IMR-90 (cell line): ENCODE measurements around the gene OPCML. TPM values are rescaled to one million over a fixed set of nuclear protein-coding genes. Genes with fewer than 3 reads are reported as not detected.

Experiments
- ATAC-seq: fragments of 200-7000 bp; cut with Tn5 transposase; 2 replicates; pipeline ENCODE4 v1.9.1; 2020; ENCODE audit warnings: low read depth, mild to moderate bottlenecking, moderate library complexity
- BruUV-seq: library from RNA; stranded (reverse); fragments of 400-500 nt; replicated peaks from 2 replicates; lab custom pipeline; 2021; lab: Mats Ljungman, UMichigan
- CTCF ChIA-PET: fragments of 300-600 bp; formaldehyde crosslinking; extraction: SDS; loops from one replicate; lab custom pipeline; 2021; ENCODE audit warnings: antibody characterized with exemption; lab: Yijun Ruan, JAX
- POLR2A ChIA-PET: fragments of 300-600 bp; sonication (Branson Sonifier 250); formaldehyde crosslinking; loops from one replicate; lab custom pipeline; 2022; ENCODE audit warnings: antibody characterized with exemption; ENCODE audit not compliant: unreplicated experiment; lab: Charles Lee
- DNase-seq: peaks from one replicate; pipeline ENCODE4 v3.0.0; 2013
- H2AFZ ChIP-seq: replicated peaks from 2 replicates; pipeline ENCODE3; 2013; ENCODE audit warnings: low read length, mild to moderate bottlenecking; ENCODE audit not compliant: poor library complexity
- H2AK5ac ChIP-seq: 2 replicates; pipeline ENCODE4 v1.6.1; 2013; ENCODE audit warnings: low read depth, low read length, inconsistent platforms
- H2AK9ac ChIP-seq: replicated peaks from 2 replicates; pipeline ENCODE3; 2013; ENCODE audit warnings: mild to moderate bottlenecking, low read depth, low read length, moderate library complexity; ENCODE audit not compliant: poor library complexity
- H2BK120ac ChIP-seq: 2 replicates; pipeline ENCODE4 v1.6.1; 2013; ENCODE audit warnings: low read depth, low read length, inconsistent platforms
- H2BK15ac ChIP-seq: 3 replicates; pipeline ENCODE4 v1.6.1; 2013; ENCODE audit warnings: low read depth, low read length, inconsistent platforms
- H2BK20ac ChIP-seq: 2 replicates; pipeline ENCODE4 v1.6.1; 2013; ENCODE audit warnings: low read depth, mild to moderate bottlenecking, inconsistent platforms, low read length, moderate library complexity
- H2BK5ac ChIP-seq: 2 replicates; pipeline ENCODE4 v1.6.1; 2013; ENCODE audit warnings: mild to moderate bottlenecking, low read depth, low read length, inconsistent platforms; ENCODE audit not compliant: poor library complexity, severe bottlenecking
- H3K14ac ChIP-seq: replicated peaks from 2 replicates; pipeline ENCODE4 v1.6.1; 2013; ENCODE audit warnings: low read depth, low read length, inconsistent platforms
- H3K18ac ChIP-seq: 2 replicates; pipeline ENCODE4 v1.6.1; 2013; ENCODE audit warnings: low read depth, low read length, control low read depth
- H3K23ac ChIP-seq: 2 replicates; pipeline ENCODE4 v1.6.1; 2013; ENCODE audit warnings: low read depth, low read length, inconsistent platforms
- H3K27ac ChIP-seq: 2 replicates; pipeline ENCODE4 v1.5.1; 2013; ENCODE audit warnings: mild to moderate bottlenecking, control low read depth, low read length; ENCODE audit not compliant: insufficient read depth
- H3K27me3 ChIP-seq: 2 replicates; pipeline ENCODE4 v1.6.1; 2013; ENCODE audit warnings: low read length; ENCODE audit not compliant: control insufficient read depth, insufficient read depth
- H3K36me3 ChIP-seq: 2 replicates; pipeline ENCODE4 v1.6.1; 2013; ENCODE audit warnings: low read length, mixed read lengths; ENCODE audit not compliant: control insufficient read depth, insufficient read depth
- H3K4ac ChIP-seq: 2 replicates; pipeline ENCODE4 v1.6.1; 2013; ENCODE audit warnings: low read depth, low read length, inconsistent platforms
- H3K4me1 ChIP-seq: 2 replicates; pipeline ENCODE4 v1.6.1; 2013; ENCODE audit warnings: low read length, mixed read lengths; ENCODE audit not compliant: control insufficient read depth, insufficient read depth
- H3K4me2 ChIP-seq: 2 replicates; pipeline ENCODE4 v1.6.1; 2013; ENCODE audit warnings: low read depth, mild to moderate bottlenecking, control low read depth, low read length, moderate library complexity
- H3K4me3 ChIP-seq: 2 replicates; pipeline ENCODE4 v1.5.1; 2013; ENCODE audit warnings: low read depth, mild to moderate bottlenecking, control low read depth, low read length, moderate library complexity; ENCODE audit not compliant: insufficient read depth
- H3K56ac ChIP-seq: 2 replicates; pipeline ENCODE4 v1.6.1; 2013; ENCODE audit warnings: low read length, inconsistent platforms; ENCODE audit not compliant: insufficient read depth; ENCODE audit errors: extremely low read depth
- H3K79me1 ChIP-seq, 2 experiments: 2 replicates each; pipeline ENCODE4 v1.6.1; 2013; ENCODE audit warnings: low read length in 2 of 2, inconsistent platforms in 1 of 2, low read depth in 1 of 2
- H3K9ac ChIP-seq: 2 replicates; pipeline ENCODE4 v1.6.1; 2013; ENCODE audit warnings: low read depth, low read length, control low read depth
- H3K9me1 ChIP-seq: 2 replicates; pipeline ENCODE4 v1.6.1; 2013; ENCODE audit warnings: low read length, inconsistent platforms; ENCODE audit not compliant: insufficient read depth
- H3K9me3 ChIP-seq: 2 replicates; pipeline ENCODE4 v1.6.1; 2013; ENCODE audit warnings: low read length; ENCODE audit not compliant: control insufficient read depth, insufficient read depth
- H4K20me1 ChIP-seq: 2 replicates; pipeline ENCODE4 v1.6.1; 2013; ENCODE audit warnings: low read length, inconsistent platforms; ENCODE audit not compliant: insufficient read depth
- H4K5ac ChIP-seq: 2 replicates; pipeline ENCODE4 v1.6.1; 2013; ENCODE audit warnings: mild to moderate bottlenecking, low read depth, low read length, control low read depth
- H4K8ac ChIP-seq, 2 experiments: 2 replicates each; pipeline ENCODE4 v1.6.1; 2013; ENCODE audit warnings: low read depth in 2 of 2, low read length in 2 of 2, control low read depth in 1 of 2, inconsistent platforms in 1 of 2
- H4K91ac ChIP-seq: 2 replicates; pipeline ENCODE4 v1.6.1; 2013; ENCODE audit warnings: low read depth, low read length, inconsistent platforms; ENCODE audit not compliant: insufficient read depth
- BHLHE40 ChIP-seq: fragments of 150-350 bp; IDR thresholded peaks from 2 replicates; pipeline ENCODE4 v1.6.1; 2016; ENCODE audit warnings: mild to moderate bottlenecking, low read depth, low read length
- CEBPB ChIP-seq: IDR thresholded peaks from 2 replicates; pipeline ENCODE4 v1.6.1; 2012; ENCODE audit warnings: low read depth, low read length, improper control_type of control experiment
- CHD1 ChIP-seq: IDR thresholded peaks from 2 replicates; pipeline ENCODE4 v1.6.1; 2012; ENCODE audit warnings: low read depth, low read length, improper control_type of control experiment
- CTCF ChIP-seq: conservative IDR thresholded peaks from 2 replicates; pipeline ENCODE4 v1.5.1; 2012; ENCODE audit warnings: mild to moderate bottlenecking, low read depth, low read length, improper control_type of control experiment
- ELK1 ChIP-seq: fragments of 150-350 bp; IDR thresholded peaks from 2 replicates; pipeline ENCODE4 v1.6.1; 2016; ENCODE audit warnings: low read depth, mild to moderate bottlenecking, low read length, moderate library complexity, borderline replicate concordance
- FOS ChIP-seq: fragments of 150-350 bp; IDR thresholded peaks from 2 replicates; pipeline ENCODE4 v1.6.1; 2016; ENCODE audit warnings: low read depth, low read length
- MAFK ChIP-seq: IDR thresholded peaks from 2 replicates; pipeline ENCODE4 v1.6.1; 2012; ENCODE audit warnings: low read depth, low read length, improper control_type of control experiment
- MAZ ChIP-seq: IDR thresholded peaks from 2 replicates; pipeline ENCODE4 v1.6.1; 2012; ENCODE audit warnings: low read depth, mild to moderate bottlenecking, low read length, improper control_type of control experiment, moderate library complexity, borderline replicate concordance
- MXI1 ChIP-seq: IDR thresholded peaks from 2 replicates; pipeline ENCODE4 v1.6.1; 2012; ENCODE audit warnings: low read depth, mild to moderate bottlenecking, low read length, moderate library complexity, borderline replicate concordance
- NFE2L2 ChIP-seq: fragments of 150-350 bp; IDR thresholded peaks from 2 replicates; pipeline ENCODE4 v1.6.1; 2016; ENCODE audit warnings: low read depth, mild to moderate bottlenecking, low read length
- POLR2A ChIP-seq: IDR thresholded peaks from 2 replicates; pipeline ENCODE4 v1.6.1; 2012; ENCODE audit warnings: mild to moderate bottlenecking, low read depth, low read length
- RAD21 ChIP-seq: IDR thresholded peaks from 2 replicates; pipeline ENCODE4 v1.6.1; 2012; ENCODE audit warnings: low read length, improper control_type of control experiment
- RCOR1 ChIP-seq: IDR thresholded peaks from 2 replicates; pipeline ENCODE4 v1.6.1; 2012; ENCODE audit warnings: mild to moderate bottlenecking, low read length, improper control_type of control experiment; ENCODE audit not compliant: insufficient replicate concordance
- RFX5 ChIP-seq: IDR thresholded peaks from 2 replicates; pipeline ENCODE4 v1.8.0; 2012; ENCODE audit warnings: low read depth, mild to moderate bottlenecking, low read length, moderate library complexity
- SMC3 ChIP-seq: fragments of 150-350 bp; IDR thresholded peaks from 2 replicates; pipeline ENCODE4 v1.6.1; 2016; ENCODE audit warnings: low read depth, mild to moderate bottlenecking, antibody characterized with exemption, low read length, moderate library complexity
- USF2 ChIP-seq: fragments of 150-350 bp; IDR thresholded peaks from 2 replicates; pipeline ENCODE4 v1.6.1; 2017; ENCODE audit warnings: mild to moderate bottlenecking, antibody characterized with exemption, low read length, low read depth
- WGBS, 2 experiments: methylation state at CpG; one replicate each; pipeline versions ENCODE4 v1.1.5 to v1.1.7; 2013; ENCODE audit warnings: missing lambda C conversion rate in 2 of 2; ENCODE audit not compliant: insufficient read length in 1 of 2; ENCODE audit errors: extremely low coverage in 2 of 2; 5-methylcytosine and 5-hydroxymethylcytosine counted together
- dilution Hi-C: fragments of 300-500 bp; cut with HindIII; formaldehyde crosslinking; loops from one replicate; pipeline ENCODE4 v1.14.3; 2018; ENCODE audit warnings: low sequenced_read_pairs; ENCODE audit not compliant: unreplicated experiment
- in situ Hi-C: fragments of 300-500 bp; cut with MboI; formaldehyde crosslinking; loops from 3 replicates; pipeline ENCODE4 v1.14.3; 2019; ENCODE audit warnings: low sequenced_read_pairs, inconsistent platforms, mixed read lengths
- intact Hi-C: fragments of 100-400 bp; cut with micrococcal nuclease; formaldehyde crosslinking; loops from 2 replicates; pipeline ENCODE4 v1.10.0; 2022
- polyA plus RNA-seq, 3 experiments: library from polyadenylated mRNA; depleted of rRNA; stranded (reverse); fragments of >200 nt; gene quantifications; 2 replicates each; pipeline ENCODE4 v1.2.3, GENCODE V29; 2012; ENCODE audit warnings: low replicate concordance in 1 of 3
- total RNA-seq: library from RNA; depleted of rRNA; stranded (reverse); fragments of >200 nt; gene quantifications from 2 replicates; pipeline ENCODE4 v1.2.3, GENCODE V29; 2012

The OPCML gene
- total and polyA plus RNA-seq, 2 of the 4 experiments (the other 2 are of a cell fraction): under 0.01 to 2.6 TPM

GRCh38 chr11:133026952-133027351 is 505.3 kb downstream of the OPCML start:
- DNase-seq (no peak), ATAC-seq (no peak)
- no peak overlapping the region for H3K4me3 ChIP-seq
- no peak overlapping the region for H2BK15ac ChIP-seq
- CTCF ChIA-PET: no interaction called here
- H4K91ac ChIP-seq: no peak overlapping the region
- H3K4me2 ChIP-seq: no peak overlapping the region
- in situ Hi-C loops: no loop called here
- no peak overlapping the region for H2BK20ac ChIP-seq
- H4K5ac ChIP-seq: no peak overlapping the region
- WGBS, 2 experiments: no CpG with 5 or more reads among the region's 1 CpG
- no peak overlapping the region for H2BK120ac ChIP-seq
- POLR2A ChIA-PET: no interaction called here
- H3K9ac ChIP-seq: no peak overlapping the region
- no peak overlapping the region for H3K27ac ChIP-seq
- no peaks in the 10 kb centered on the region for H3K4me1 ChIP-seq
- H2AK9ac ChIP-seq: no peak overlapping the region
- no peaks in the 10 kb centered on the region for H3K27me3 ChIP-seq
- no peaks in the 10 kb centered on the region for H3K9me1 ChIP-seq
- no TSS peak for BruUV-seq
- no peaks in the 10 kb centered on the region for H3K79me1 ChIP-seq
- H3K36me3 ChIP-seq: no peaks in the 10 kb centered on the region
- H3K18ac ChIP-seq: no peak overlapping the region
- no peak overlapping the region for H2BK5ac ChIP-seq
- peaks cover 11% of the 10 kb centered on the region for H3K9me3 ChIP-seq
- H3K56ac ChIP-seq: no peak overlapping the region
- intact Hi-C loops: no loop called here
- no peak overlapping the region for H2AK5ac ChIP-seq
- dilution Hi-C loops: no loop called here
- no peak overlapping the region for H3K23ac ChIP-seq
- H3K4ac ChIP-seq: no peak overlapping the region
- H4K8ac ChIP-seq: no peak overlapping the region
- no peaks in the 10 kb centered on the region for H4K20me1 ChIP-seq
- TF ChIP-seq RCOR1 (no peak), RAD21 (no peak), CTCF (no peak), CHD1 (no peak), RFX5 (no peak), NFE2L2 (no peak), MAFK (no peak), POLR2A (no peak), BHLHE40 (no peak), FOS (no peak), ELK1 (no peak), SMC3 (no peak), MAZ (no peak), MXI1 (no peak), CEBPB (no peak), USF2 (no peak)
- H3K14ac ChIP-seq: no peak overlapping the region
- H2AFZ ChIP-seq: no peak overlapping the region
